Astrocyte of the cerebellum (primary cell): Measurements from ENCODE around the gene RNF144B.
"Not testable (repeated sequence)": the region's sequence is repeated elsewhere in the genome, so short reads cannot be mapped to it uniquely, and the experiment has no call there.

ENCODE experiments used
- DNase-seq: peaks from one replicate; pipeline ENCODE4 v3.0.0-alpha.2; 2011; ENCODE audit warnings: low read depth
- H3K4me3 ChIP-seq: 2 replicates; pipeline ENCODE4 v1.5.1; 2011; ENCODE audit warnings: mild to moderate bottlenecking, low read depth, low read length, moderate library complexity
- in situ Hi-C: cut with HindIII; loops from 2 replicates; pipeline ENCODE4 v1.10.0; 2017; ENCODE audit warnings: low sequenced_read_pairs
- TF ChIP-seq, protein P1 (sequence below): IDR thresholded peaks from 2 replicates; pipeline ENCODE4 v1.5.1; 2012; ENCODE audit warnings: low read length, low read depth, moderate library complexity, mild to moderate bottlenecking; ENCODE audit errors: missing control alignments

Gene RNF144B

DNA sequence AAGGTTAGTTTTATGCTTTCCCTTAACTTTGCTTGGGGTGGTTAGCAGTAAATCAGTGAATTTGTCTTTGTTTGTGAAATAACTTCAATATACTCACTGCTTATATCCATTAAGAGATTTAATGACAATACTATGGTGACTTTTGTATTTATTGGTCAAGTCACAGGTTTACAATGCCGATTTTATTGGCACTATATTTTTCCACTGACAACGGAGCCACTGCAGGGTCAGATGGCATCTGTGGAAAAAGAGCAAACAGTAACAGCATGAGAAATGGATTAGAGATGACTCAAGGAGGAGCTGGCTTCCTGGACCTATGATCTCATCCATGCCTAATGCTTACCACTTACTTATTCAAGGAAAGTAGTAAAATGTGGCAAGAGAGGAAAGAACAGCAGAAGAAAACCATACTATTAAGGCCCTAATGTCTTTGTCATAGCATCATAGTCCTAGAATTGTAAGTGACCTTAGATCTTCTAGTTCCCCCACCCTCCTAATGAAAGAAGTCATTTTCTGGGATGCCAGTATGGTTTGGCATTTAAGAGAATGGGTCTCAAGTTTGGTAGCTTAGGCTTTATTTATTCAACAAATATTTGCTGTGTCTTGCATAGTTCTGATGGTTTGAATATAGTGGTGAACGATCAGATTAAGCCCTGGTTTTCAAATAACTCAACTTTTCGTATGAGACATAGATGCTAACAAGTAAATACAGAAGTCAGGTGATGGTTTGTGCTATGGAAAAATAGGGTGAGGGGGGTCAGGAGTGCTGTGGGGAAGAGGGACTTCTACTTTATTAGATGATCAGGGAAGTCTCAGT is 18.5 kb downstream of the RNF144B start:
- no peak overlapping the region for H3K4me3 ChIP-seq
- peak; percentile 78 for DNase-seq
- TF ChIP-seq, protein P1, sequence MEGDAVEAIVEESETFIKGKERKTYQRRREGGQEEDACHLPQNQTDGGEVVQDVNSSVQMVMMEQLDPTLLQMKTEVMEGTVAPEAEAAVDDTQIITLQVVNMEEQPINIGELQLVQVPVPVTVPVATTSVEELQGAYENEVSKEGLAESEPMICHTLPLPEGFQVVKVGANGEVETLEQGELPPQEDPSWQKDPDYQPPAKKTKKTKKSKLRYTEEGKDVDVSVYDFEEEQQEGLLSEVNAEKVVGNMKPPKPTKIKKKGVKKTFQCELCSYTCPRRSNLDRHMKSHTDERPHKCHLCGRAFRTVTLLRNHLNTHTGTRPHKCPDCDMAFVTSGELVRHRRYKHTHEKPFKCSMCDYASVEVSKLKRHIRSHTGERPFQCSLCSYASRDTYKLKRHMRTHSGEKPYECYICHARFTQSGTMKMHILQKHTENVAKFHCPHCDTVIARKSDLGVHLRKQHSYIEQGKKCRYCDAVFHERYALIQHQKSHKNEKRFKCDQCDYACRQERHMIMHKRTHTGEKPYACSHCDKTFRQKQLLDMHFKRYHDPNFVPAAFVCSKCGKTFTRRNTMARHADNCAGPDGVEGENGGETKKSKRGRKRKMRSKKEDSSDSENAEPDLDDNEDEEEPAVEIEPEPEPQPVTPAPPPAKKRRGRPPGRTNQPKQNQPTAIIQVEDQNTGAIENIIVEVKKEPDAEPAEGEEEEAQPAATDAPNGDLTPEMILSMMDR, result no peak
- in situ Hi-C loops, result no loop called here

- DNase-seq, result no peak
- TF ChIP-seq, protein P1, result no peak
- no peak overlapping the region for H3K4me3 ChIP-seq
- in situ Hi-C loops, result no loop called here
Measured at GRCh38 chr6:18406955-18407749, 20.0 kb downstream of the RNF144B start.

DNA sequence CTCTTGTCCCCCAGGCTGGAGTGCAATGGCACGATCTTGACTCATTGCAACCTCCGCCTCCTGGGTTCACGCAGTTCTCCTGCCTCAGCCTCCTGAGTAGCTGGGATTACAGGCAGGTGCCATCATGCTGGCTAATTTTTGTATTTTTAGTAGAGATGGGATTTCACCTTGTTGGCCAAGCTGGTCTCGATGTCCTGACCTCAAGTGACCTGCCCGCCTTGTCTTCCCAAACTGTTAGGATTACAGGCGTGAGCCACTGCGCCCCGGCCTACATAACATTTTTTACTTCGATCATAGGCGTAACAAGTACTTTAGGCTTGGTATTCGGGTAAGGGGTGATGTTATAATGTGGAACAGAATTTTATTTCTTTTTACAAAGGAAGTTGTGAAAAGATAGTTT is 22.5 kb downstream of the RNF144B start:
- H3K4me3 ChIP-seq, in situ Hi-C loops, DNase-seq: not testable (repeated sequence)

DNA sequence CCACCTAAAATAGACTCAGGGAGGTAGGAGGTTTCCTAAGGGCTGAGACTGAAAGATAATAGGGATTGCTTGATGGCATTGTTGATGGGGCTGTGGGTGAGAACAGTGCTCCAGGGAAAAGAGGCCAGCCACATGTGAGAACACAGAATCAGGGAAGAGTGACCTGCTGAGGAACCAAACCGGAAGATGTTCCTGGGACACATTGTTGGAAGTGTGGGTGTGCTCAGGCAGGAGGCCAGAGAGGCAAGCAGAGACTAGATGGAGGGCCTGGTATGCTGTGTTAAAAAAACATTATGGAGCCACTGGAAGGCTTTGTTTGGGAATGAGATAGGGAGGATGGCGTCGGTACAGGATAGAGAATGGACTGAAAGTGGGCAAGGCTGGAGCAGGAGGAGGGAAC is 23.3 kb downstream of the RNF144B start:
- in situ Hi-C loops, result no loop called here
- TF ChIP-seq, protein P1, result no peak
- no peak for DNase-seq
- no peak overlapping the region for H3K4me3 ChIP-seq

DNA sequence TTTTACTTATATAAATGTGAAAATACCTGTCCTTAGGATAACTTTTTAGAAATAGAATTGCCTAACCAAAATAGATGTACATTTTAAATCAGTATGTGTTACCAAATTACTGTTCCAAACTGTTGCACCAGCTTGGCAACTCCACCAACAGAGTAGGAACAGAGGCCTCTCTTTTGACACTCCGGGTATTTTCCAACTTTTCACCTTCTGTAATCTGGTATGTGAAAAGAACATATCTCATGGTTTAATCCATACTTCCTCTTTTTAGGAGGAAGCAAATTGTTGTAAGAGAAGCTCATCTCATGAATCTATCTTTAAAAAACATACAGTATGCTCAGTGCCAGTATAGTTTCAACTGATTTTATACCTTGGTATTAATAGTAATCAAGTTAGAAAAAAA is 24.9 kb downstream of the RNF144B start:
- TF ChIP-seq, protein P1, result no peak
- no peak for DNase-seq
- H3K4me3 ChIP-seq, result no peak overlapping the region
- in situ Hi-C loops, result no loop called here

- peak; percentile 81 for DNase-seq
- in situ Hi-C loops, result no loop called here
- TF ChIP-seq, protein P1, result no peak
- H3K4me3 ChIP-seq, result no peak overlapping the region
Measured at GRCh38 chr6:18412644-18413043, 25.5 kb downstream of the RNF144B start.

DNA sequence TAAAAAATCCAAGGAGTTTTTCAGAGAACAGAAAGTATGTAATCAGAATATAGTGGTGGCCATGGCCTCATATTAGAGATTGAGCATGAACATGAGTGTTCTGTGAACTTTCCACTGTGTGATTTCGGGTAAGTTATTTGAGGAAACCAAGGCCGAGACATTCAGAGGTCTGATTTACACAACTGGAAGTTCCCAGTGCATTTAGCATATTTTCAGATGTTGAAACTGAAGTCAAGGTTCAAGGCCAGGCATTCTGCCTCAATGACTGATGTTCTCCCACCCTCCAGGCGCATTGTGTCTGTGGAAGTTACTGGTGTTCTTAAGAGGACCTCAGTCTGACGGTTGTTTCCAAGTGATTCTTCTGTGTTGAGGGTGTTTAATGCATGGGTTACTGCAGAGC is 26.2 kb downstream of the RNF144B start:
- DNase-seq, result no peak

More for the DNA sequence above, 26.2 kb downstream of the RNF144B start:
- in situ Hi-C loops, result no loop called here
- H3K4me3 ChIP-seq, result no peak overlapping the region
- TF ChIP-seq, protein P1, result no peak
